HepG2 (cell line): ENCODE data around the gene ACTR3. TPM values are rescaled to one million over a fixed set of nuclear protein-coding genes. Genes with fewer than 3 reads are reported as not detected.

Source experiments
- AKNA ChIP-seq: sonication (generic); formaldehyde crosslinking; IDR thresholded peaks from 2 replicates; pipeline ENCODE4 v1.4.0; 2020; ENCODE audit warnings: missing genetic modification reagents, borderline replicate concordance
- CBX5 ChIP-seq: sonication (generic); formaldehyde crosslinking; IDR thresholded peaks from 2 replicates; pipeline ENCODE4 v1.4.0; 2020; ENCODE audit warnings: missing genetic modification reagents, borderline replicate concordance
- ETV6 ChIP-seq: sonication (generic); formaldehyde crosslinking; conservative IDR thresholded peaks from 2 replicates; pipeline ENCODE4 v1.4.0; 2020; ENCODE audit warnings: missing genetic modification reagents
- MEIS2 ChIP-seq: sonication (generic); formaldehyde crosslinking; IDR thresholded peaks from 2 replicates; pipeline ENCODE4 v1.9.0; 2021; ENCODE audit warnings: mild to moderate bottlenecking, missing genetic modification reagents
- TOPORS ChIP-seq: sonication (generic); formaldehyde crosslinking; IDR thresholded peaks from 2 replicates; pipeline ENCODE4 v1.8.0; 2023; ENCODE audit warnings: mild to moderate bottlenecking, missing genetic modification reagents
- ZBTB1 ChIP-seq: sonication (generic); formaldehyde crosslinking; IDR thresholded peaks from 2 replicates; pipeline ENCODE4 v1.4.0; 2020; ENCODE audit warnings: missing genetic modification reagents, borderline replicate concordance
- ZFP82 ChIP-seq: sonication (generic); formaldehyde crosslinking; IDR thresholded peaks from 2 replicates; pipeline ENCODE4 v1.5.1; 2020; ENCODE audit warnings: mild to moderate bottlenecking, missing genetic modification reagents, borderline replicate concordance
- ZNF512B ChIP-seq: sonication (generic); formaldehyde crosslinking; IDR thresholded peaks from 2 replicates; pipeline ENCODE4 v1.5.1; 2020; ENCODE audit warnings: missing genetic modification reagents, mild to moderate bottlenecking, borderline replicate concordance
- ZNF558 ChIP-seq: sonication (generic); formaldehyde crosslinking; IDR thresholded peaks from 2 replicates; pipeline ENCODE4 v1.9.0; 2022; ENCODE audit warnings: mild to moderate bottlenecking, missing genetic modification reagents, borderline replicate concordance
- polyA plus RNA-seq, 8 experiments: library from polyadenylated mRNA; depleted of rRNA in 3 of 8; stranded (reverse) in 7 of 8; unstranded in 1 of 8; fragments of >200 nt; fragmentation: Illumina TruSeq in 4 of 8; extraction: Trizol in 4 of 8; gene quantifications; 2 replicates each; pipeline versions ENCODE4 v1.2.1 to v1.2.3, GENCODE V29; 2011 to 2016; ENCODE audit warnings: low read depth in 4 of 8, missing spikeins in 1 of 8, mixed read lengths in 1 of 8; ENCODE audit not compliant: insufficient read depth in 1 of 8
- total RNA-seq, 5 experiments: library from RNA; depleted of rRNA; stranded (reverse); fragments of >200 nt; fragmentation: Illumina TruSeq; extraction: Trizol; gene quantifications; 2 replicates each; pipeline ENCODE4 v1.2.3, GENCODE V29; 2016; ENCODE audit warnings: low read depth in 1 of 5
- TF ChIP-seq, protein P1 (sequence below): sonication (generic); formaldehyde crosslinking; IDR thresholded peaks from 2 replicates; pipeline ENCODE4 v1.5.1; 2020; ENCODE audit warnings: mild to moderate bottlenecking, missing genetic modification reagents, borderline replicate concordance
- TF ChIP-seq, protein P2 (sequence below): sonication (generic); formaldehyde crosslinking; IDR thresholded peaks from 2 replicates; pipeline ENCODE4 v1.8.0; 2022; ENCODE audit warnings: mild to moderate bottlenecking, missing genetic modification reagents, moderate library complexity

ACTR3 gene
- total and polyA plus RNA-seq, 2 of the 13 experiments (the other 11 are each of a cell fraction or from before 2014, with no cell fraction given) = 123 to 225 TPM

DNA sequence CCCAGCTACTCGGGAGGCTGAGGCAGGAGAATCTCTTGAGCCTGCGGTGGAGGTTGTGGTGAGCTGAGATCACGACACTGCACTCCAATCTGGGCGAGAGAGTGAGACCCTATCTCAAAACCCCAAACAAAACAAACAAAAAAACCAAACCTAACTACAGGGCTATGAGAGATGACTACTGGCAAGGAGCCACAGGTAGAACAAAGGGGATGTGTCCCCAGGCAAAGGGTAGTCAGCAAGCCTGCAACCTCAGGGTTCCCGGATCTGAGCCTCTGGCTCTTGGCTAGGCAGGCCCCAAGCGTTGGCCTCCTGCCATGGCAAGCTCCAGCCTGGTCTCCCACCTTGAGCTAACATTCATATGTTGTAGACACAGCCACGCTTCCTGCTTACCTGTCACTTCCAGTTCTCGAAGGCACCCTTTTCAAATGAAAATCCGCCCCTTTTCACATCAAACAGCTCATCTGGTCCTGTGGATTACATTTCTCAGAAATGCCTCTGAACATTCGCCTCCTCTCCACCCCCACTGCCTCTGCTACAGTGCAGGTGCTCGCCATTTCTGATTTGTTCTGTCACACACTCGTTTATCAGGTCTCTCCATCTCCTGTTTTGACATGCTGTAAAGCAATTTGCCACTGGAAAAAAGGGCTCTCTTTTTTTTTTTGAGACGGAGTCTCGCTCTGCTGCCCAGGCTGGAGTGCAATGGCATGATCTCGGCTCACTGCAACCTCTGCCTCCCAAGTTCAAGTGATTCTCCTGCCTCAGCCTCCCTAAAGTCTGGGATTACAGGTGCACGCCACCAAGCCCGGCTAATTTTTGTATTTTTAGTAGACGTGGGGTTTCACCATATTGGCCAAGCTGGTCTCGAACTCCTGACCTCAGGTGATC is 13.1 kb upstream of the ACTR3 start (continued):
- TF ChIP-seq, protein P1, sequence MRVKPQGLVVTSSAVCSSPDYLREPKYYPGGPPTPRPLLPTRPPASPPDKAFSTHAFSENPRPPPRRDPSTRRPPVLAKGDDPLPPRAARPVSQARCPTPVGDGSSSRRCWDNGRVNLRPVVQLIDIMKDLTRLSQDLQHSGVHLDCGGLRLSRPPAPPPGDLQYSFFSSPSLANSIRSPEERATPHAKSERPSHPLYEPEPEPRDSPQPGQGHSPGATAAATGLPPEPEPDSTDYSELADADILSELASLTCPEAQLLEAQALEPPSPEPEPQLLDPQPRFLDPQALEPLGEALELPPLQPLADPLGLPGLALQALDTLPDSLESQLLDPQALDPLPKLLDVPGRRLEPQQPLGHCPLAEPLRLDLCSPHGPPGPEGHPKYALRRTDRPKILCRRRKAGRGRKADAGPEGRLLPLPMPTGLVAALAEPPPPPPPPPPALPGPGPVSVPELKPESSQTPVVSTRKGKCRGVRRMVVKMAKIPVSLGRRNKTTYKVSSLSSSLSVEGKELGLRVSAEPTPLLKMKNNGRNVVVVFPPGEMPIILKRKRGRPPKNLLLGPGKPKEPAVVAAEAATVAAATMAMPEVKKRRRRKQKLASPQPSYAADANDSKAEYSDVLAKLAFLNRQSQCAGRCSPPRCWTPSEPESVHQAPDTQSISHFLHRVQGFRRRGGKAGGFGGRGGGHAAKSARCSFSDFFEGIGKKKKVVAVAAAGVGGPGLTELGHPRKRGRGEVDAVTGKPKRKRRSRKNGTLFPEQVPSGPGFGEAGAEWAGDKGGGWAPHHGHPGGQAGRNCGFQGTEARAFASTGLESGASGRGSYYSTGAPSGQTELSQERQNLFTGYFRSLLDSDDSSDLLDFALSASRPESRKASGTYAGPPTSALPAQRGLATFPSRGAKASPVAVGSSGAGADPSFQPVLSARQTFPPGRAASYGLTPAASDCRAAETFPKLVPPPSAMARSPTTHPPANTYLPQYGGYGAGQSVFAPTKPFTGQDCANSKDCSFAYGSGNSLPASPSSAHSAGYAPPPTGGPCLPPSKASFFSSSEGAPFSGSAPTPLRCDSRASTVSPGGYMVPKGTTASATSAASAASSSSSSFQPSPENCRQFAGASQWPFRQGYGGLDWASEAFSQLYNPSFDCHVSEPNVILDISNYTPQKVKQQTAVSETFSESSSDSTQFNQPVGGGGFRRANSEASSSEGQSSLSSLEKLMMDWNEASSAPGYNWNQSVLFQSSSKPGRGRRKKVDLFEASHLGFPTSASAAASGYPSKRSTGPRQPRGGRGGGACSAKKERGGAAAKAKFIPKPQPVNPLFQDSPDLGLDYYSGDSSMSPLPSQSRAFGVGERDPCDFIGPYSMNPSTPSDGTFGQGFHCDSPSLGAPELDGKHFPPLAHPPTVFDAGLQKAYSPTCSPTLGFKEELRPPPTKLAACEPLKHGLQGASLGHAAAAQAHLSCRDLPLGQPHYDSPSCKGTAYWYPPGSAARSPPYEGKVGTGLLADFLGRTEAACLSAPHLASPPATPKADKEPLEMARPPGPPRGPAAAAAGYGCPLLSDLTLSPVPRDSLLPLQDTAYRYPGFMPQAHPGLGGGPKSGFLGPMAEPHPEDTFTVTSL (CRISPR knock-in tag) = peak; percentile 47; the same call in 1 of the 2 replicates
- TF ChIP-seq AKNA (CRISPR knock-in tag) (no peak), ETV6 (CRISPR knock-in tag) (no peak), TOPORS (CRISPR knock-in tag) (no peak), ZFP82 (CRISPR knock-in tag) (0 out of 2 replicates have a peak, but pooled peaks have one; percentile 45), ZNF512B (no peak), ZNF558 (no peak), CBX5 (CRISPR knock-in tag) (peak; percentile 89; the same call in 1 of the 2 replicates), MEIS2 (CRISPR knock-in tag) (no peak), ZBTB1 (CRISPR knock-in tag) (no peak)
- TF ChIP-seq, protein P2, sequence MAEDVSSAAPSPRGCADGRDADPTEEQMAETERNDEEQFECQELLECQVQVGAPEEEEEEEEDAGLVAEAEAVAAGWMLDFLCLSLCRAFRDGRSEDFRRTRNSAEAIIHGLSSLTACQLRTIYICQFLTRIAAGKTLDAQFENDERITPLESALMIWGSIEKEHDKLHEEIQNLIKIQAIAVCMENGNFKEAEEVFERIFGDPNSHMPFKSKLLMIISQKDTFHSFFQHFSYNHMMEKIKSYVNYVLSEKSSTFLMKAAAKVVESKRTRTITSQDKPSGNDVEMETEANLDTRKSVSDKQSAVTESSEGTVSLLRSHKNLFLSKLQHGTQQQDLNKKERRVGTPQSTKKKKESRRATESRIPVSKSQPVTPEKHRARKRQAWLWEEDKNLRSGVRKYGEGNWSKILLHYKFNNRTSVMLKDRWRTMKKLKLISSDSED = no peak
